Dermis microvascular lymphatic vessel endothelial cell (primary cell): ENCODE measurements around the gene FHL3. TPM values are rescaled to one million over a fixed set of nuclear protein-coding genes. Genes with fewer than 3 reads are reported as not detected.
A peak's percentile ranks its signal among the peaks of the same experiment; 100 is the strongest.
"Not testable (repeated sequence)": the region's sequence is repeated elsewhere in the genome, so short reads cannot be mapped to it uniquely, and the experiment has no call there.

Experiments used
- DNase-seq, 2 donors: peaks; one replicate each; pipeline versions ENCODE4 v3.0.0 to v3.0.0-alpha.2; 2010; ENCODE audit warnings: low read depth in 2 of 2
- total RNA-seq: library from RNA; depleted of rRNA; stranded (reverse); fragments of >200 nt; gene quantifications from 2 replicates; pipeline ENCODE4 v1.2.1, GENCODE V29; 2014

FHL3 gene
- total RNA-seq, 1 donor from 2014 or later = 10.9 TPM

DNA sequence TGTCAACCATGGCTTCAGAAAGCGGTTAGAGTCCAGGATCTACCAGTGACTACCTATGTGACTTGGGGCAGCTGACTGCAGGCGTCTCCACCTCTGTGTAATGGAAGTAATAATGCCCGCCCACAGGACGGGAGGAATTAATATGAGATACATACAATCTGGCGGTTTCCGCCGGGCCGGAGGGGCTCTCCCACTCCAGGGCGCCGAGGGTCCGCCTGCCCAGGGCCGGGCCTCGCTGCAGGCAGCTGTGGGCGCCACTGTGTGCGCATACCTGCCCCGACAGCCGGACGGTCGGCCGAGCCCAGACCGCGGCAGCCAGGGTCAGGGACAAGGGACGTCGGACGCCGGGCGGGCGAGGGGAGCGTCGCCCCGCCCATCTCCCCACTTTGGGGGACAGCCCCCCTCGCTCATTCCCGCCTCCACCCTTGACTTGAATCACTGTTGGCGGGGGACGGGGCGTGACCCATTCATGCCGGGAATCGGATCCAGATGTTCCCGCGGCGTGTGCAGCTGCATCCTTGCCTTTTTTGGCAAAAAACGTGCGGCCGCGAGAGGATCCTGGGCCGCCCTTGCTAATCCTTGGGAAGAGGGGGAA is 9.5 kb downstream of the FHL3 start:
- peak in 1 of 2 donors; percentile 13 for DNase-seq

DNA sequence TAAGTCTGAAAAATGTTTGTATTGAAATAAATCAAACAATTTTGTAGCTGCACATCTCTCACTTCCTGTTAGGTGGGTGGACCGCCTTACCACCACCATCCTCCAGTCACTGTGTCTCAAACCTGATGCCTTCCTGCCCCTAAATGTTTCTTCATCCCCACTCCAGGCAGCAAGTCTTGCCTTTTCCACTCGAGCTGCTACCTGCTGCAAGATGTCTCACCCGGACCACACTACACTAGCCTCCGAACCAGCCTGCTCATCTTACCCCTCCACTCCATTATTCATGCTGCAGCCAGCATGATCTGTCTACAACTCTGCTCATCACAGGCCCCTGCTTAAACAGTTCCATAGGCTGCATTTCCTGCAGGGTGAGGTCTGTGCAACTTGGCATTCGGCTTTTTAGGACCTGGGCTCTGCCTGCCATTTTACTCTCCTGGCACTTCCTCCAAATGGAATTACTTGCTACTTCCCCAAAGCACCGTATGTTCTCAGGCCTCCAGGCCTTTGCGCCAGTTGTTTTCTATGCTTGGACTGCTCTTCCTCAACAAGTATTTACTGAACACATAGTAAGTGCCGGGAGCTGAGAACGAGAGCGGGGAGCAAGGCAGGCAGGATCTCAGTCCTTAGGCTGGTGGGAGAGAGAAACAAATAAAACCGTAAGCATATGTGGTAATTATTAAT is 10.3 kb downstream of the FHL3 start:
- no peak for DNase-seq

DNA sequence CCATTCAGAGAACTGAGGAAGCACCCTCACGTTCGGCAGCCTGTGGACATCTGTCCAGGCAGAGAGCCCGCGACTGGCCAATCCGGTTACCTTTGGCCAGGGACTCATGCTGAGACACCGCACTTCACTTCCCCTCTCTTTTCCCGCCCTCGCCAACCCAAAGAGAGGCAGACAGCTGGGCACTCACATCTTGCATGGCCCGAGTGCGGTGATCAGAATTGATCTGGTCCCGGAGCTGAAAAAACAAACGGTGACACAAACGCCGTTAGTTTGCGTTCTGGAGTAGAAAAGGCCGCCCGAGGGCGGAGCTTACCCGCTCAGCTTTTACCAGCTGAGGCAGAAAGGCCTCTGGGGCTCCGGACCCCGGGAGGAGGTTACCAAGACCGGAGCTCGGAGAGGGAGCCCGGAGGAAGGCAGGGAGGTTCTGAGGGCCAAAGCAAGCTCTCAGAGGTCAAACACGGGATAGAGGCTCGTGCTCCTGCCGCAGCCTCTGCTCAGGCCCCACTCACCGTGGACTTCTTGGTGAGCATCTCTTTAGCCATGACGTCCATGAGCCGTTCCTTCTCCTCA is 15.9 kb downstream of the FHL3 start:
- DNase-seq = peak in 1 of 2 donors; percentile 61

DNA sequence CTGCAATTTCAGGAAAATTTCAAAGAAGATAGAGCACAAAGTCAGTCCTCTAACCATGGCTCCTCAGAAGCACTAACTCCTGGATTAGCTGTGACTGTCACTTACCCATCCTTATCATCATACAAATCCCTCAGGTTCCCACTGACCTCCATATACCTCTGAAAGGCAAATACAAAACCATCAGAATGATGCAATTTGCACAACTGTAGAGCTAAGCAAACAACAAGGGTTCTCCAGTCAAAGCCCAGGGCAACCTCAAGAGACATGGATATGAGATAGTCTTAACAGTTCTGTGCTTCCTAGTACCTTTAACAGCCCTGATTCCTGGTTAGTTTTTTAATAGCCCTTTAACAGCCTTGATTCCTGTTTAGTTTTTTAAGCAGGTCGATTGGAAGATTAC is 17.6 kb downstream of the FHL3 start:
- no peak for DNase-seq

DNA sequence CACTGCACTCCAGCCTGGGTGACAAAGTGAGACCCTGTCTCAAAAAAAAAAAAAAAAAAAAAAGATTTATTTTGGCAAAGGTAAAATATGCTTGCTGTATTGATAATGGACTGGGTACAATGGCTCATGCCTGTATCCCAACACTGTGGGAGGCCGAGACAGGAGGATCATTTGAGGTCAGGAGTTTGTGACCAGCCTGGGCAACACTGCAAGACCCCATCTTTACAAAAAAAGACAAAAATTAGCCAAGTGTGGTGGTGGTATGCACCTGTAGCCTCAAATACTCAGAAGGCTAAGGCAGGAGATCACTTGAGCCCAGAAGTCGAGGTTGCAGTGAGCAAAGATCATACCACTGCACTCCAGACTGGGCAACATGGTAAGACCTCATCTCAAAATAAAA is 21.8 kb downstream of the FHL3 start:
- DNase-seq = no peak

DNA sequence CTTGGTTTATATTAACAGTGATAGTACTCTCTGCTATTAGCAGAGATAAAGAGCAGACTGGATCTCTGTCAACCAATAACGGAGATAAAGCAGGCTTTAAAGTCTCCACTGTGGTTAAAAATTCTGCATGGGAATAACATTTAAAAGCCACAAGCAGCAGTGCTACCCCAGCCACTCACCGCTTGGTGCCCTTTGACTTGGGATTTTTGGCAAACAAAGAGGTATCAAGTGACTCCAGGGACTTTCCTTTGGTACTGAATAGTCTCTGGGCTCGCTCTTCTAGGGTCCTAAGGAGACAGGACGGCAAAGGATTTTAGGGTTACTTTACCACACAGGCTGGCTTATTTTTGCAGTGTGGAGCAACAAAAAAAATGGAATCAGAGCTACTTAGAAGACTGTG is 26.8 kb downstream of the FHL3 start:
- no peak for DNase-seq

DNA sequence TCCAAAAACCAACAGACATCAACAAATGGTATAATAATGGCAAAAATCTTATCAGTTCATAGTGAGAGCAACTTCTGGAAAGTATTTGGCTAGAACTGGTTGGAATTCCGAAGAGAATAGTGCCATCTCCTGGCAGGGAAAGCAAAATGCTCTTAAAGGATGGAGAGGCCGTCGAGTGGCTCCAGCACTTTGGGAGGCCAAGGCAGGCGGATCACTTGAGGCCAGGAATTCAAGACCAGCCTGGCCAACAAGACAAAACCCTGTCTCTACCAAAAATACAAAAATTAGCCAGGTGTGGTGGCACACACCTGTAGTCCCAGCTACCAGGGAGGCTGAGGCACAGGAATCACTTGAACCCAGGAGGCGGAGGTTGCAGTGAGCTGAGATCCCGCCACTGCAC is 30.2 kb downstream of the FHL3 start:
- DNase-seq = peak; percentile 47 to 63

DNA sequence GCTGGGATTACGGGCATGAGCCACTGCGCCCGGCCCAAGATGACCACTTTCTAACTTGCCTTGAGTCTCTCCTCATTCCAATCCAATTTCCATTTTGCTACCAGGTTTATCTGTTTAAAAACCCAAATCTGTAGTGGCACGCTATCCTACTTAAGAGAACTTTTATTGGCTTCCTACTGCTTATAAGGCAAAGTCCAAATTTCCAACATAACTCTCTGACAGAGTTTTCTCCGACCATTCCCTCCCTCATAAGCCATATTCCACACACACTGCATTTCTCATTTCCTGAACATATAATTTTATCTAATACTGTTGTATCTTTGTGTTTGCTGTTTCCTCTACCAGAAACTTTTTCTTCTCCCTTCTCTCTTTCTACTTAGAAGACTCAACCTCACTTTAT is 30.7 kb downstream of the FHL3 start:
- DNase-seq = no peak

DNA sequence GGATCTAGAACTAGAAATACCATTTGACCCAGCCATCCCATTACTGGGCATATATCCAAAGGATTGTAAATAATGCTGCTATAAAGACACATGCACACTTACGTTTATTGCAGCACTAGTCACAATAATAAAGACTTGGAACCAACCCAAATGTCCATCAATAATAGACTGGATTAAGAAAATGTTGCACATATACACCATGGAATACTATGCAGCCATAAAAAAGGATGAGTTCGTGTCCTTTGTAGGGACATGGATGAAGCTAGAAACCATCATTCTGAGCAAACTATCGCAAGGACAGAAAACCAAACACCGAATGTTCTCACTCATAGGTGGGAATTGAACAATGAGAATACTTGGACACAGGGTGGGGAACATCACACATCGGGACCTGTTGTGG is 31.6 kb downstream of the FHL3 start:
- DNase-seq = not testable (repeated sequence)

DNA sequence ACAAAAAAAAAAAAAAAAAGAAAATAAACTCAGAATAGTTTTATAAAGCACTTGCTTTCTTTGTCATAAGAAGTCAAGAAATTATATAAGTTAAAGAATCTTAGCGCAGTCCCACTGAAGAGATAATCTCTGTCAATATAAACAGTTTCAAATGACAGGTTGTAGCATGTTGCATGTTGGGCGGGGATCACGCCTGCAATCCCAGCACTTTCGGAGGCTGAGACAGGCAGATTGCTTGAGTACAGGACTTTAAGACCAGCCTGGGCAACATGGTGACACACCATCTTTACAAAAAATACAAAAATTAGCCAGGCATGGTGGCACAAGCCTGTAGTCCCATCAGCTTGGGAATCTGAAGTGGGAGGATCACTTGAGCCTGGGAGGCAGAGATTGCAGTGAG is 40.0 kb downstream of the FHL3 start:
- DNase-seq = no peak

DNA sequence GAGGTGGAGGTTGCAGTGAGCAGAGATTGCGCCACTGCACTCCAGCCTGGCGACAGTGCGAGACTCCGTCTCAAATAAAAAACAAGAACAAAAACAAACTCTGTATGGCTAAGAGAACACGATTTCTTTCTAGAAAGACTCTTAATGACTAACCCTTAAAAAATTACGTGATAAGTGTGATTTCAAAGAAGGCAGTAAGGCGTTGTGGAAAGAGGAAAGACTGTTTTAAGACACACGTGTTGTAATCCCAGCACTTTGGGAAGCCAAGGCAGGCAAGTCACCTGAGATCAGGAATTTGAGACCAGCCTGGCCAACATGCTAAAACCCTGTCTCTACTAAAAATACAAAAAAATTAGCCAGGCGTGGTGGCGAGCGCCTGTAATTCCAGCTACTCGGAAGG is 41.2 kb downstream of the FHL3 start:
- not testable (repeated sequence) for DNase-seq

DNA sequence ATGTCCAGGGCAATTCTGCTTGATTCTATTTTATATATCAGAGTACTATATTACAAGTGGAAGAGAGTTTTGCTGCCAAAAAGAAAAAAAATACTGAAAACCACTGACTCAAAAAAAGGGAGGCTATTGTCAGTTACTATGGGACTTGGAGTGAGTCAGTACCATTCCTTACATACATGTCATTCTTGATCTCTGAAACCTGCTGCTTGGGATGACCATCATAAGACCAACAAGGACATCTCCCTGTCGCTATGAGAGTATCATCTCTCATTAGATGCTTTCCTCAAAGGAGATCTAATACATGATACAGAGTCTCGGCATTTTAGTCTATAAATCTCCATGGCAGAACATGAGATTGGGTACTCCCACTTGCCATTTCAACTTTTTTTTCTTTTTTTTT is 46.6 kb downstream of the FHL3 start:
- DNase-seq = no peak

DNA sequence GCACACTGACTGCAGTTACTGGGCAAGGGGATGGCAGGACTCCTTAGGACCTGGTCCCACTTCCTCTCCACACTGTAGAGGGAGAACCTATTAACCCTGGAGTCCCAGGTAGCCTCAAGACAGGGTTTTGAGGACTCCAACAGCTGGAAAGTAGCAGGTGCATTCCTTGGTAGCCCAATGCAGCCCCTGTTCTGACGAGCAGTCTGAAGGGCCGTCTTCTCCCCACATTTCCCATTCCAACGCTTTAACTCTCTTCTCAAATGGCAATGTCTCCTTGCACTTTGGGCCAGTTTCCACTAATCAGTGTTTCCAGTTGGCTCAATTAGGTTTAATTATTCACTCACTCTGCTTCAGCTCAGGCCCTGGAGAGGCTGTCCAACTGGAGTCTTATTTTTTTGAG is 49.6 kb downstream of the FHL3 start:
- DNase-seq = no peak

DNA sequence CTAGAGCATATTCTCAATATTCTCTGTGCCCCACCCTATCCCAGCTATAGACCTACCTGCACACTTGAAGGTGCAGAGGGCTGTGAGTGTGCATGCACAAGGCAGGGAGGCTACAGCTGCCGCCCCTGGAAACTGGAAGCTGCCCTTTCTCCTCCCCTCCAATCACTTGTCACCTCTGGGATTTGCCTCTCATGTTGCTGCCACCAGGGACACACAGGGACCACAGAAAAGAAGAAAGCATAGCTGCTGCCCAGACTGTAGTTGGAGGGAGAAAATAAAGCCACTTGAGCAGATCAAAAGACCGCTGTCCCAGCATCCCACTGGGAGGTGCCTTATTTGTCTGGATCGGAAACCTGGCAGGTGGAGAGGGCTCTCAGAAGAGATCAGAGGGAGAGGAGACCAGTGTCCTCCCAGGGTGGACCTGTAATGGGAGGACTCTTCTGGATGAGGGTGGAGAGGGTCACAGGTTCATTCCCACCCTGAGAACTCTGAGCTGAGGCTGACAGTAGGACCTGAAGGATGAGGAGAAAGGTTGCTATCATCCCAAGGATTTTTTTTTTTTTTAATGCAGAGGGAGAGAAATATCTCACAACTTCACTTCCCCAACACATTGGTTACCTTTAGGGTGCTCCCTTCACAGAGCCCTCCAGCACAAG is 50.9 kb downstream of the FHL3 start:
- DNase-seq = no peak

DNA sequence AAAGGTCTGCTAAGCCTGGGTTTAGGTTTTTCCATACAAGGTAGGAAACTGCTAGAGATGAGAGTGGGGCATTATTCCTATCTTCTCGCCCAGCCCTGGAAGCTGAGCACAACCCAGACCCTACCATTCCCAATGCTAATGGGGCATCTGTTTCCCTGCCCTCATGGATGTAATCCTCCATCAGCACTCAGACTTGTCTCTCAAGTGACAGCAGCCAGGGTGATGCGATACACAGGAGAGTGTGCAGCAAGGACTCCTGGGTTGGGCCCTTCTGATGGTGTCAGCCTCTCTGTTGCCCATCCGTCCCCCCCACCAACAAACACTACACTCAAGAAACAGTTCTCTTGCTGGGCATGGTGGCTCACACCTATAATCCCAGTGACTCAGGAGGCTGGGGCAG is 52.6 kb downstream of the FHL3 start:
- DNase-seq = no peak

DNA sequence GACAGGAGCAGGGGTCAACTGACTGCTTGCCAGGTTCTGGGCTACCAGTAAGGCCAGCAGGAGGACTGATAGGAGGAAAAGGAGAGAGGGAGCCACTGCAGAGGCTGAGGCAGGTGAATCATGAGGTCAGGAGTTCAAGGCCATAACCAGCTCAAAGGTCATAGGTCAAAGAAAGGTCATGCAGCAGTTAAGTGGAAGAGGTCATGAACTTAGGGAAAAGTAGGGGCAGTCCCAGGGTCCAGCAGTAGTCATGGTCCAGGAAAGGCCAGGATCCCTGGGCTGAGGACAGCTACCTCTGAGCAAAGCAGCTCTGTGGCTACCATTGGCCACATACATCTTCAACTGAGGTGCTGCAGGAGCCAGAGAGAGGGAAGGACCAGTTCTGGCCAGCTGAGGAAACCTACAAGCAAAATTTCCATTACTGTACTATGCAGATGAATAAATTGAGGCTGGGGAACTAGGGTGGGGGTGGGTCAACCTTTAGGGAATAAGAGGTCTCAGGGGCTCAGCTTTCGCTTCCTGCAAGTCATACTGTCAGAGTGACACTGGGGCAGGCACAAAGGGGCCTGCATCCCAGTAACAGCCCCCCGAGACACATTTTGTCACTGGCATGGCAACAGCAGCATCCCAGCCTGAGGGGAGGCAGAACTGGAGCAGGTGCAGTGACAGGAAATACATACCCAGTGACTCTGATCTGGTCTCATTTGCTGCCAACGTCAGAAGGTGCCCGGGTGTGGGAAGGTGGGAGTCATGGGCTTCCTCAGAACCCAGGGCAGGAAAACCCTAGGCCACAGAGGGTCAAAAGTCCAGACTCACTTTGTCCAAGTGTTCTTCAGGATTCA is 53.3 kb downstream of the FHL3 start:
- no peak for DNase-seq

DNA sequence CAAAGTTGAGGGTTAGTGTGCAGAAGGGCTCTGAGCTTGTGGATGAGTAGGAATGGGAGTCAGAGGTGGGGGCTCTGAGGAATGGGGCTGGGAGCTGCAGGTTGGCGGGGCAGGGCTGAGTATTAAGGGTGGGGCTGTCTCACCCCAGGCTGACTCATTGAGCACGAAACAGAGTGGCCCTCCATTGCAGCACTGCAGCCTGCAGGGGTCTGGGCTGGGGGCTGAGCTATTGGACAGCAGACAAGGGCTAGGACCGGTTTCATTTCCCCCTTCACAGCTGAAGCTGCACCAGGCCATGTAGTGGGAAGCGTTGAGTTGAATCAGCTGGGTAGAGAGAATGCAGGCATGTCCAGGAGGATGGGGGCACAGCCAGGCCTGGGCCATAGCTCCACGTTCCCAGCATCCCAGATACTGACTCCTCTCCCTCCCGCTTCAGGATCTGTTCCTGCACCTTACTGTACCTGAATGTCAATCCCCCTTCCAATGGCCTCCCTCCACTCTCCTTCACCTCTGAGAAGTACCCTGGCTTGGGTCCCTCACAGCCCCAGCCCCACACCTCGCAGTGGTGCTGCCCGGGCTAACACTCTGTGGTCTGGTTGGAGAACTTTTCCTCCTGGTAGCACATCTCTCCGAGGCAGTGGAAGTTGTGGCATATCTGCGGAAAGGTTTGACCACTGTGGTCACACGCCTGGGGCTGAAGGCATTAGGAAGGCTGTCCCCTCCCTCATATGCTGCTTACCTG is 54.1 kb downstream of the FHL3 start:
- DNase-seq = no peak

DNA sequence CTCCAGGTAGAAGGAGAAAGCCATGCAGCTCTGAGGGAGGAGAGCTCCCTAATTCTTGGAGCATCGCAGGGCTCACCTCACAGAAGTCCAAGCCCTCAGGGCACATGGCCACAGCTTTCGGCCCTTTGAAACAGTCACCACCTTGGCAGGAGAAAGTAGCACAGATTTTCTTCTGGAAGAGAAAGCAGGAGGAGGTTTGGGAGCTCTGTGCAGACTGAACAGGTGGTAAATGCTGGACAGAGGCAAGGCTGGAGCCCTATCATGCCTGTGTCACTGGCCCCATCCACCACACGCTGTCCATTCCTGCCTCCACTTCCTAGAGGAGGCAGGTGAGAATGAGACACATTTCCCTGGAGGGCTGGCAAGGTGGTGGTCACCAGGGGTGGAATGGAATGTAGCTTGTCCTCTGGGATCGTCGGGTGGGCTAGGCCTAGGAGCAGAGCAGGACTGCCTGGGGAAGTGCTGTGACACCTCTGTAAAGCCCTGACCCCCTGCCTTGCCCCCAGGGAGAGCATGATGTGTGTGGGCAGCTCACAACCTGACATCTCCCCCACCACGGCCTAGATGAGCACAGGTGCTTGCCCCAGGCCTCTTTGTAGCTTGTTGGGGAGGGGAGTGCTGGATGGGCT is 55.7 kb downstream of the FHL3 start:
- no peak for DNase-seq

DNA sequence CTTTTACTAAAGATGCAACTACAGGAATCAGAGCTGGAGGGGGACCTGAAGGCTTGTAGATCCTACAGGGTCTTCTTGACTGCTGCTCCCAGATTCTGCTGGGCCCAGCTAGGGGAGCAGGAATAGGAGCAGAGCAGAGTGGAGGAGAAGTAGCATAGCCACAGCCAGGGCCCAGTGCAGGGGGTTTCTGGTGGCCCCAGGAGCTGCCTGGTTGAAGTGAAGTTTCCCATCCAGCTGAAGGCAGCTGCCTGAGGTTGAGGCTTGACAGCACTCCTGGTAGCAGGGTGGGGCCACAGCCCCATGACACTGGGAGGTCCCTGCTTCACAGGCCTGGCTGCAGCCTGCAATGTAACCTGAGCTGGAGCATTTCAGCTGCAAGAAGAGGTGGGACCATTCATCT is 56.5 kb downstream of the FHL3 start:
- no peak for DNase-seq

DNA sequence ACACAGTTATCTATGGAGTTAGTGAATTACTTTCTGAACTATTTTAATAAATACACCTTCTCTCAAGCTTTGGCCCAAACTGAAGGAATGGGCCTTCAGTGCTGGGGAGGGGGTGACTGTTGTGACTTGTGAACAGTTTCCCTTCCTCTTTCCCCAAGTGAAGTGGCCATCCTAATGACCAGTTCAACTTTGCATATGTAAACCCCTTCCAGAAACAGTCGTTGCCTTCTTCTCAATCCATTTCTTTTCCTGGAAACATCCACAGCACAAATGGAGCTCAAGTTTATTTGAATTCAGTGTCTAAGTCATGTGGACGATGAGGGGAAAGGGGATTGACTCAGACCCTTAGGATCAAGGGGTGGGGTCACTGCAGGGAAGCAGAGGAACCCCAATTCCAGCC is 57.1 kb downstream of the FHL3 start:
- DNase-seq = no peak

DNA sequence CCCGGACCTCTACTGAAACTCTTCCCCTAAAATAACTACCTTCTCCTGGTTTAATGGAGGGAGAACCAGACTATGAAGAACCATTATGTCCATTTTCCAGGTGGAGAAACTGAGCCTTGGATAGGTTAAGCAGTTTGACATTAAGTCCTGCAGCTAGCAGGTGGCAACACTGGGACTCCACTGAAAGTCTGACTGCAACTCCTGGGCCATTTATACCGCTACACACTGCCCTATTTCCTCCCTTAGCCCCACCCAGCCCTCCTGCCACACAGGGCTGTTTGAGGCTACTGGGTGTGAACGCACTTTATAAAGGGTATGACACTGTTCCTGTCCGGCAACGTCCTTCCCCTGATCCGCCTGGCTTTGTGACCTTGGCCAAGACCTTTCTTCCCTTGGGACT is 58.0 kb downstream of the FHL3 start:
- DNase-seq = no peak
